H9 (cell line): ENCODE data around the gene GON7. TPM values are rescaled to one million over a fixed set of nuclear protein-coding genes. Genes with fewer than 3 reads are reported as not detected.

ENCODE experiments used
- DNase-seq: peaks from one replicate; pipeline ENCODE4 v3.0.0-alpha.2; 2017
- H2AFZ ChIP-seq: one replicate; pipeline ENCODE4 v1.6.1; 2013; ENCODE audit warnings: mild to moderate bottlenecking, low read length, control low read depth, moderate library complexity
- H2AK5ac ChIP-seq: 2 replicates; pipeline ENCODE4 v1.6.1; 2013; ENCODE audit warnings: low read length, control low read depth, mixed read lengths; ENCODE audit not compliant: insufficient read length
- H2BK120ac ChIP-seq: one replicate; pipeline ENCODE4 v1.6.1; 2013; ENCODE audit warnings: low read depth, mild to moderate bottlenecking, low read length, control low read depth, inconsistent platforms; ENCODE audit not compliant: poor library complexity, severe bottlenecking
- H2BK12ac ChIP-seq: 2 replicates; pipeline ENCODE4 v1.6.1; 2013; ENCODE audit warnings: low read length, control low read depth, mixed read lengths, low read depth; ENCODE audit not compliant: insufficient read length
- H2BK15ac ChIP-seq: 2 replicates; pipeline ENCODE4 v1.6.1; 2013; ENCODE audit warnings: low read depth, low read length, control low read depth
- H2BK20ac ChIP-seq: one replicate; pipeline ENCODE4 v1.6.1; 2013; ENCODE audit warnings: low read depth, mild to moderate bottlenecking, low read length, control low read depth, inconsistent platforms; ENCODE audit not compliant: poor library complexity, severe bottlenecking
- H2BK5ac ChIP-seq: 2 replicates; pipeline ENCODE4 v1.6.1; 2013; ENCODE audit warnings: low read length, control low read depth, mixed read lengths; ENCODE audit not compliant: insufficient read length
- H3K14ac ChIP-seq: 2 replicates; pipeline ENCODE4 v1.6.1; 2013; ENCODE audit warnings: low read length, control low read depth; ENCODE audit not compliant: insufficient read depth
- H3K18ac ChIP-seq: 2 replicates; pipeline ENCODE4 v1.6.1; 2013; ENCODE audit warnings: low read depth, mild to moderate bottlenecking, mixed read lengths, low read length, control low read depth; ENCODE audit not compliant: insufficient read length
- H3K23ac ChIP-seq: 2 replicates; pipeline ENCODE4 v1.6.1; 2013; ENCODE audit warnings: low read length, control low read depth, mixed read lengths, low read depth; ENCODE audit not compliant: insufficient read length
- H3K23me2 ChIP-seq: 2 replicates; pipeline ENCODE4 v1.6.1; 2013; ENCODE audit warnings: low read depth, mild to moderate bottlenecking, mixed read lengths, low read length, control low read depth; ENCODE audit not compliant: insufficient read length, poor library complexity, severe bottlenecking
- H3K27ac ChIP-seq: 2 replicates; pipeline ENCODE4 v1.5.1; 2013; ENCODE audit warnings: low read length, control low read depth, mixed read lengths, low read depth; ENCODE audit not compliant: insufficient read length
- H3K27me3 ChIP-seq: 2 replicates; pipeline ENCODE4 v1.6.1; 2013; ENCODE audit warnings: low read length, control low read depth, inconsistent platforms; ENCODE audit not compliant: insufficient read depth
- H3K4ac ChIP-seq: 2 replicates; pipeline ENCODE4 v1.6.1; 2013; ENCODE audit warnings: low read depth, mild to moderate bottlenecking, control low read depth, inconsistent platforms, low read length, moderate library complexity
- H3K4me1 ChIP-seq: 2 replicates; pipeline ENCODE4 v1.6.1; 2013; ENCODE audit warnings: low read length, control low read depth, inconsistent platforms; ENCODE audit not compliant: insufficient read depth
- H3K4me2 ChIP-seq: 2 replicates; pipeline ENCODE4 v1.6.1; 2013; ENCODE audit warnings: low read length, control low read depth, mixed read lengths; ENCODE audit not compliant: insufficient read length, insufficient read depth
- H3K56ac ChIP-seq: 2 replicates; pipeline ENCODE4 v1.6.1; 2013; ENCODE audit warnings: low read depth, mild to moderate bottlenecking, mixed read lengths, low read length, control low read depth; ENCODE audit not compliant: insufficient read length
- H3K79me1 ChIP-seq: 2 replicates; pipeline ENCODE4 v1.6.1; 2013; ENCODE audit warnings: low read depth, mild to moderate bottlenecking, moderate library complexity, low read length, control low read depth, inconsistent platforms; ENCODE audit not compliant: insufficient read depth, poor library complexity, severe bottlenecking
- H3K79me2 ChIP-seq: 2 replicates; pipeline ENCODE4 v1.6.1; 2013; ENCODE audit warnings: low read length, control low read depth, inconsistent platforms; ENCODE audit not compliant: insufficient read depth
- H3K9ac ChIP-seq: 2 replicates; pipeline ENCODE4 v1.6.1; 2013; ENCODE audit warnings: low read length, control low read depth, mixed read lengths; ENCODE audit not compliant: insufficient read length; ENCODE audit errors: extremely low read depth
- H3K9me3 ChIP-seq: one replicate; pipeline ENCODE4 v1.6.1; 2013; ENCODE audit warnings: low read depth, low read length, inconsistent platforms; ENCODE audit not compliant: control insufficient read depth
- H3T11ph ChIP-seq: one replicate; pipeline ENCODE4 v1.6.1; 2013; ENCODE audit warnings: mild to moderate bottlenecking, low read length, control low read depth, inconsistent platforms
- H4K20me1 ChIP-seq: one replicate; pipeline ENCODE4 v1.6.1; 2013; ENCODE audit not compliant: control insufficient read depth, insufficient read length, insufficient read depth
- H4K5ac ChIP-seq: 2 replicates; pipeline ENCODE4 v1.6.1; 2013; ENCODE audit warnings: low read depth, mild to moderate bottlenecking, mixed read lengths, low read length, control low read depth; ENCODE audit not compliant: insufficient read length
- H4K8ac ChIP-seq: replicated peaks from 2 replicates; pipeline ENCODE4 v1.6.1; 2013; ENCODE audit warnings: low read length, control low read depth, mixed read lengths, low read depth; ENCODE audit not compliant: insufficient read length
- H4K91ac ChIP-seq: 2 replicates; pipeline ENCODE4 v1.6.1; 2013; ENCODE audit warnings: low read depth, mild to moderate bottlenecking, moderate library complexity, mixed read lengths, low read length, control low read depth; ENCODE audit not compliant: insufficient read length
- H3K27ac Mint-ChIP-seq, 3 experiments: 2 replicates in 2 of 3; 3 replicates in 1 of 3; pipeline ENCODE4 v1.8.0; 2020 to 2021; ENCODE audit warnings: mixed read lengths in 3 of 3, mild to moderate bottlenecking in 1 of 3, moderate library complexity in 1 of 3
- H3K27me3 Mint-ChIP-seq: 2 replicates; pipeline ENCODE4 v1.8.0; 2021; ENCODE audit warnings: low read depth, mild to moderate bottlenecking, moderate library complexity, mixed read lengths
- H3K36me3 Mint-ChIP-seq, 3 experiments: 2 replicates in 2 of 3; 3 replicates in 1 of 3; pipeline ENCODE4 v1.8.0; 2020 to 2021; ENCODE audit warnings: low read depth in 3 of 3, mixed read lengths in 3 of 3; ENCODE audit not compliant: insufficient read depth in 1 of 3
- H3K4me1 Mint-ChIP-seq, 2 experiments: 2 replicates each; pipeline ENCODE4 v1.8.0; 2020; ENCODE audit warnings: mixed read lengths in 2 of 2
- H3K4me3 Mint-ChIP-seq, 2 experiments: 2 replicates in 1 of 2; 3 replicates in 1 of 2; pipeline ENCODE4 v1.8.0; 2020 to 2021; ENCODE audit warnings: mild to moderate bottlenecking in 2 of 2, mixed read lengths in 2 of 2, moderate library complexity in 1 of 2
- H3K9me3 Mint-ChIP-seq, 2 experiments: 2 replicates in 1 of 2; 3 replicates in 1 of 2; pipeline ENCODE4 v1.8.0; 2020; ENCODE audit warnings: mild to moderate bottlenecking in 2 of 2, mixed read lengths in 2 of 2, moderate library complexity in 1 of 2
- CTCF ChIP-seq: fragments of 200-600 bp; sonication (generic); conservative IDR thresholded peaks from 3 replicates; pipeline ENCODE4 v1.8.0; 2021; ENCODE audit warnings: antibody characterized with exemption, mild to moderate bottlenecking
- WGBS: extraction: QIAGEN DNeasy Blood & Tissue Kit; methylation state at CpG from one replicate; pipeline ENCODE4 v1.1.7; 2013; ENCODE audit warnings: missing lambda C conversion rate, low lambda C conversion rate, mixed read lengths; ENCODE audit not compliant: insufficient read length; ENCODE audit errors: extremely low coverage; 5-methylcytosine and 5-hydroxymethylcytosine counted together
- total RNA-seq: library from RNA; stranded (reverse); gene quantifications from 2 replicates; pipeline ENCODE4 v1.2.1, GENCODE V29; 2021

Gene GON7
- total RNA-seq, 1 experiment from 2014 or later: 6.8 TPM

- H3K23me2 ChIP-seq: no peaks in the 10 kb centered on the region
- no peak overlapping the region for H3K4me2 ChIP-seq
- H3K4me3 Mint-ChIP-seq: no peak overlapping the region
- no peak for TF ChIP-seq CTCF
- no peak overlapping the region for H3K23ac ChIP-seq
- no peaks in the 10 kb centered on the region for H3K9me3 Mint-ChIP-seq
- H2BK5ac ChIP-seq: no peak overlapping the region
- no peaks in the 10 kb centered on the region for H3K4me1 ChIP-seq
- H3K9me3 ChIP-seq: no peaks in the 10 kb centered on the region
- H3K27ac Mint-ChIP-seq: 0 out of 7 replicates have a peak overlapping the region, but pooled peaks of 1 of the 3 experiments have one; percentile 16
- DNase-seq: no peak
- no peaks in the 10 kb centered on the region for H3K27me3 Mint-ChIP-seq
- no peaks in the 10 kb centered on the region for H4K20me1 ChIP-seq
- H3K56ac ChIP-seq: no peak overlapping the region
- no peak overlapping the region for H2BK12ac ChIP-seq
- no peak overlapping the region for H4K91ac ChIP-seq
- no CpG with 5 or more reads among the region's 4 CpGs for WGBS
- H4K8ac ChIP-seq: no peak overlapping the region
- H3K27me3 ChIP-seq: no peaks in the 10 kb centered on the region; the same call in 1 of the 2 replicates
- no peaks in the 10 kb centered on the region for H3K79me1 ChIP-seq
- no peak overlapping the region for H3K27ac ChIP-seq
- no peaks in the 10 kb centered on the region for H3K36me3 Mint-ChIP-seq
- no peak overlapping the region for H4K5ac ChIP-seq
- H3K14ac ChIP-seq: no peak overlapping the region
- H3K9ac ChIP-seq: no peak overlapping the region
- H3K4me1 Mint-ChIP-seq: no peaks in the 10 kb centered on the region
- no peaks in the 10 kb centered on the region for H3K79me2 ChIP-seq
- no peak overlapping the region for H2BK15ac ChIP-seq
- no peak overlapping the region for H2BK120ac ChIP-seq
- no peak overlapping the region for H2BK20ac ChIP-seq
- H3T11ph ChIP-seq: no peak overlapping the region
- H2AK5ac ChIP-seq: no peak overlapping the region
- no peak overlapping the region for H3K18ac ChIP-seq
- H3K4ac ChIP-seq: no peak overlapping the region
- no peak overlapping the region for H2AFZ ChIP-seq
Measured at GRCh38 chr14:93199031-93199430, 7.8 kb downstream of the GON7 start.
